WTC11 (cell line): ENCODE results near the gene PLA2G2D. TPM values are rescaled to one million over a fixed set of nuclear protein-coding genes. Genes with fewer than 3 reads are reported as not detected.

Experiments used
- ATAC-seq: fragments of 200-7000 bp; cut with Tn5 transposase; 2 replicates; pipeline ENCODE4 v1.10.0; 2021; ENCODE audit warnings: mild to moderate bottlenecking, moderate library complexity
- CTCF ChIA-PET: fragments of 300-600 bp; sonication (Branson Sonifier 250); formaldehyde crosslinking; loops from one replicate; lab custom pipeline; 2021; ENCODE audit warnings: antibody characterized with exemption; lab: Charles Lee
- POLR2A ChIA-PET: fragments of 350-600 bp; sonication (Branson Sonifier 250); formaldehyde crosslinking; loops from one replicate; lab custom pipeline; 2021; ENCODE audit warnings: antibody characterized with exemption; lab: Charles Lee
- DNase-seq: peaks from one replicate; pipeline ENCODE4 v3.0.0; 2021; ENCODE audit warnings: low spot score
- H3K27ac Mint-ChIP-seq: 2 replicates; pipeline ENCODE4 v1.8.0; 2021; ENCODE audit warnings: mixed read lengths
- H3K27me3 Mint-ChIP-seq: 2 replicates; pipeline ENCODE4 v1.8.0; 2021; ENCODE audit warnings: low read depth, mild to moderate bottlenecking, moderate library complexity, mixed read lengths
- H3K36me3 Mint-ChIP-seq: 2 replicates; pipeline ENCODE4 v1.8.0; 2021; ENCODE audit warnings: mixed read lengths
- H3K4me1 Mint-ChIP-seq: 2 replicates; pipeline ENCODE4 v1.8.0; 2022; ENCODE audit warnings: mixed read lengths
- H3K4me3 Mint-ChIP-seq: 2 replicates; pipeline ENCODE4 v1.8.0; 2021; ENCODE audit warnings: mild to moderate bottlenecking, moderate library complexity, mixed read lengths
- H3K9me3 Mint-ChIP-seq: 2 replicates; pipeline ENCODE4 v1.8.0; 2021; ENCODE audit warnings: mixed read lengths
- CBFB ChIP-seq: sonication (generic); formaldehyde crosslinking; IDR thresholded peaks from 2 replicates; pipeline ENCODE4 v1.8.1; 2022; ENCODE audit warnings: mild to moderate bottlenecking, low read depth, missing genetic modification reagents
- EMX1 ChIP-seq: fragments of 250-450 bp; sonication (Bioruptor Pico); IDR thresholded peaks from 2 replicates; pipeline ENCODE4 v1.8.0; 2021; ENCODE audit warnings: mild to moderate bottlenecking
- HMGA2 ChIP-seq: fragments of 250-450 bp; sonication (Bioruptor Pico); IDR thresholded peaks from 2 replicates; pipeline ENCODE4 v1.4.0; 2021; ENCODE audit warnings: mild to moderate bottlenecking, moderate library complexity
- MYBL2 ChIP-seq: sonication (generic); formaldehyde crosslinking; IDR thresholded peaks from 2 replicates; pipeline ENCODE4 v1.8.1; 2023; ENCODE audit warnings: mild to moderate bottlenecking, moderate library complexity, missing genetic modification reagents
- NFYB ChIP-seq: sonication (generic); formaldehyde crosslinking; conservative IDR thresholded peaks from 2 replicates; pipeline ENCODE4 v1.8.0; 2022; ENCODE audit warnings: low read depth, missing genetic modification reagents
- SMAD3 ChIP-seq: sonication (generic); formaldehyde crosslinking; IDR thresholded peaks from 2 replicates; pipeline ENCODE4 v1.8.0; 2022; ENCODE audit warnings: missing genetic modification reagents, mild to moderate bottlenecking, borderline replicate concordance
- TEAD4 ChIP-seq: sonication (generic); formaldehyde crosslinking; IDR thresholded peaks from 2 replicates; pipeline ENCODE4 v1.8.0; 2022; ENCODE audit warnings: mild to moderate bottlenecking, missing genetic modification reagents
- ZBTB21 ChIP-seq: sonication (generic); formaldehyde crosslinking; IDR thresholded peaks from 2 replicates; pipeline ENCODE4 v1.8.1; 2023; ENCODE audit warnings: mild to moderate bottlenecking, missing genetic modification reagents, borderline replicate concordance
- ZNF121 ChIP-seq: sonication (generic); formaldehyde crosslinking; IDR thresholded peaks from 2 replicates; pipeline ENCODE4 v1.8.0; 2023; ENCODE audit warnings: missing genetic modification reagents
- ZNF138 ChIP-seq: sonication (generic); formaldehyde crosslinking; conservative IDR thresholded peaks from 2 replicates; pipeline ENCODE4 v1.8.1; 2022; ENCODE audit warnings: mild to moderate bottlenecking, moderate library complexity, missing genetic modification reagents
- ZNF416 ChIP-seq: fragments of 250-450 bp; sonication (Bioruptor Pico); IDR thresholded peaks from 2 replicates; pipeline ENCODE4 v1.9.0; 2021; ENCODE audit warnings: mild to moderate bottlenecking, inconsistent platforms
- total RNA-seq: library from RNA; stranded (reverse); gene quantifications from 3 replicates; pipeline ENCODE4 v1.2.3, GENCODE V29; 2021
- TF ChIP-seq, protein P1 (sequence below): fragments of 250-450 bp; sonication (Bioruptor Pico); conservative IDR thresholded peaks from 2 replicates; pipeline ENCODE4 v1.9.0; 2021; ENCODE audit warnings: mild to moderate bottlenecking
- TF ChIP-seq, protein P2 (sequence below): sonication (generic); formaldehyde crosslinking; IDR thresholded peaks from 2 replicates; pipeline ENCODE4 v1.8.1; 2023; ENCODE audit warnings: mild to moderate bottlenecking, moderate library complexity, missing genetic modification reagents
- TF ChIP-seq, protein P3 (sequence below): sonication (generic); formaldehyde crosslinking; conservative IDR thresholded peaks from 2 replicates; pipeline ENCODE4 v1.8.1; 2022; ENCODE audit warnings: mild to moderate bottlenecking, missing genetic modification reagents
- TF ChIP-seq, protein P4 (sequence below): fragments of 200-600 bp; IDR thresholded peaks from 2 replicates; pipeline ENCODE4 v1.8.0; 2022; ENCODE audit warnings: antibody characterized with exemption
- TF ChIP-seq, protein P5 (sequence below): sonication (generic); formaldehyde crosslinking; IDR thresholded peaks from 2 replicates; pipeline ENCODE4 v1.8.0; 2023; ENCODE audit warnings: missing genetic modification reagents, mild to moderate bottlenecking, borderline replicate concordance

PLA2G2D gene
- total RNA-seq, 1 experiment from 2014 or later: not detected

DNA sequence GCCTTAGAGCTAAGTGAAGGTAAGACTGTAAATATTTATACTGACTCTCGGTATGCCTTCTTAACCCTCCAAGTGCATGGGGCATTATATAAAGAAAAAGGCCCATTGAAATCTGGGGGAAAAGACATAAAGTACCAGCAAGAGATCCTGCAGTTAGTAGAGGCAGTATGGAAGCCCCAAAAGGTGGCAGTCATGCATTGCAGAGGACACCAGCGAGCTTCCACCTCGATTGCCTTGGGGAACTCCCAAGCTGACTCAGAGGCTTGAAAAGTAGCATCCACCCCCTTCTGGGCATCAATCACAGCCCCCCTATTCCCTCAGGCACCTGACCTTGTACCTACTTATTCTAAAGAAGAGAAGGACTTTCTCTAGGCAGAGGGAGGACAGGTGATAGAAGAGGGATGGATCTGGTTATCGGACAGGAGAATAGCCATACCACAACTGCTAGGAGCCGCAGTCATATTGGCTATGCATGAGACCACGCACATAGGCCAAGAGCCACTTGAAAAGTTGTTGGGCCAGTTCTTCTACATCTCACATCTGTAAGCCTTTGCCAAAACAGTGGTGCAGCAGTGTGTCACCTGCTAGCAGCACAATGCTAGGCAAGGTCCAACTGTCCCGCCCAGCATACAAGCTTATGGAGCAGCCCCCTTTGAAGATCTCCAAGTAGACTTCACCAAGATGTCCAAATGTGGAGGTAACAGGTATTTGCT, 39.2 kb upstream of the PLA2G2D start:
- Mint-ChIP-seq H3K36me3 (peaks cover 35% of the 10 kb centered on the region), H3K27me3 (peaks cover 9% of the 10 kb centered on the region), H3K4me1 (peaks cover 14% of the 10 kb centered on the region), H3K4me3 (no peak overlapping the region), H3K27ac (no peak overlapping the region), H3K9me3 (peaks cover 51% of the 10 kb centered on the region)
- ATAC-seq (no peak), DNase-seq (no peak)
- POLR2A ChIA-PET: no interaction called here
- CTCF ChIA-PET: interaction anchor here (2.2 kb wide), 1 partner anchor 184 kb away, joined by 7 read pairs; no protein-coding TSS in a partner anchor
- no peak for TF ChIP-seq HMGA2
- no peak for TF ChIP-seq MYBL2 (CRISPR knock-in tag)
- no peak for TF ChIP-seq ZNF416 (CRISPR knock-in tag)
- TF ChIP-seq, protein P1, sequence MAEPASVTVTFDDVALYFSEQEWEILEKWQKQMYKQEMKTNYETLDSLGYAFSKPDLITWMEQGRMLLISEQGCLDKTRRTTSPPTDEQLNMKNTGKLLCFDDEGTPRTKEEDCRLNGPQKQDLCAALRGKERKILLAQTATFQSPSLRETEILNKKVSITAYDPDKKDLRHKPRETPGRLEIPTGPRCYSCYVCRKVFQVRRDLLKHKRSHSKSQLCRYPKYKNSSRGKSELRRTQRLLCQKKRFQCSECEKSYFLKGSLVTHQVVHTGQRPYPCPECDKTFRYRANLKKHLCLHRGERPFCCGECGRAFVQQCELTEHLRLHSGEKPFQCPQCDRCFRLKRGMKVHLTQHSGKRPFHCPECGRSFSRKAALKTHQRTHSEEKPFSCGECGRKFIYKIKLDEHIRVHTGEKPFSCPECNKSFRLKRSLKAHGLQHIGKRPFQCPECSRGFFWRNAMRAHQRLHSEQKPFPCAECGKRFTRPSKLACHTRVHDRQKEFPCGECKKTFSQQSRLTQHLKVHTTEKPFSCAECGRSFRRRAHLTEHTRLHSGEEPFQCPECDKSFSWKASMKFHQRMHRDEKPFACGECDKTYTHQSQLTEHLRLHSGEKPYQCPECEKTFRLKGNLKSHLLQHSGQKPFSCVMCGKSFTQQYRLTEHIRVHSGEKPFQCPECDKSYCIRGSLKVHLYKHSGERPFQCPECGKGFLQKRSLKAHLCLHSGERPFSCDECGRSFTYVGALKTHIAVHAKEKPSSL: no peak
- TF ChIP-seq, protein P2, sequence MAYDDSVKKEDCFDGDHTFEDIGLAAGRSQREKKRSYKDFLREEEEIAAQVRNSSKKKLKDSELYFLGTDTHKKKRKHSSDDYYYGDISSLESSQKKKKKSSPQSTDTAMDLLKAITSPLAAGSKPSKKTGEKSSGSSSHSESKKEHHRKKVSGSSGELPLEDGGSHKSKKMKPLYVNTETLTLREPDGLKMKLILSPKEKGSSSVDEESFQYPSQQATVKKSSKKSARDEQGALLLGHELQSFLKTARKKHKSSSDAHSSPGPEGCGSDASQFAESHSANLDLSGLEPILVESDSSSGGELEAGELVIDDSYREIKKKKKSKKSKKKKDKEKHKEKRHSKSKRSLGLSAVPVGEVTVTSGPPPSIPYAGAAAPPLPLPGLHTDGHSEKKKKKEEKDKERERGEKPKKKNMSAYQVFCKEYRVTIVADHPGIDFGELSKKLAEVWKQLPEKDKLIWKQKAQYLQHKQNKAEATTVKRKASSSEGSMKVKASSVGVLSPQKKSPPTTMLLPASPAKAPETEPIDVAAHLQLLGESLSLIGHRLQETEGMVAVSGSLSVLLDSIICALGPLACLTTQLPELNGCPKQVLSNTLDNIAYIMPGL (CRISPR knock-in tag): no peak
- TF ChIP-seq, protein P3, sequence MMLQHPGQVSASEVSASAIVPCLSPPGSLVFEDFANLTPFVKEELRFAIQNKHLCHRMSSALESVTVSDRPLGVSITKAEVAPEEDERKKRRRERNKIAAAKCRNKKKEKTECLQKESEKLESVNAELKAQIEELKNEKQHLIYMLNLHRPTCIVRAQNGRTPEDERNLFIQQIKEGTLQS (CRISPR knock-in tag): no peak
- TF ChIP-seq NFYB (CRISPR knock-in tag): no peak
- no peak for TF ChIP-seq EMX1 (CRISPR knock-in tag)
- TF ChIP-seq, protein P4, sequence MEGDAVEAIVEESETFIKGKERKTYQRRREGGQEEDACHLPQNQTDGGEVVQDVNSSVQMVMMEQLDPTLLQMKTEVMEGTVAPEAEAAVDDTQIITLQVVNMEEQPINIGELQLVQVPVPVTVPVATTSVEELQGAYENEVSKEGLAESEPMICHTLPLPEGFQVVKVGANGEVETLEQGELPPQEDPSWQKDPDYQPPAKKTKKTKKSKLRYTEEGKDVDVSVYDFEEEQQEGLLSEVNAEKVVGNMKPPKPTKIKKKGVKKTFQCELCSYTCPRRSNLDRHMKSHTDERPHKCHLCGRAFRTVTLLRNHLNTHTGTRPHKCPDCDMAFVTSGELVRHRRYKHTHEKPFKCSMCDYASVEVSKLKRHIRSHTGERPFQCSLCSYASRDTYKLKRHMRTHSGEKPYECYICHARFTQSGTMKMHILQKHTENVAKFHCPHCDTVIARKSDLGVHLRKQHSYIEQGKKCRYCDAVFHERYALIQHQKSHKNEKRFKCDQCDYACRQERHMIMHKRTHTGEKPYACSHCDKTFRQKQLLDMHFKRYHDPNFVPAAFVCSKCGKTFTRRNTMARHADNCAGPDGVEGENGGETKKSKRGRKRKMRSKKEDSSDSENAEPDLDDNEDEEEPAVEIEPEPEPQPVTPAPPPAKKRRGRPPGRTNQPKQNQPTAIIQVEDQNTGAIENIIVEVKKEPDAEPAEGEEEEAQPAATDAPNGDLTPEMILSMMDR: no peak
- TF ChIP-seq TEAD4 (CRISPR knock-in tag): no peak
- no peak for TF ChIP-seq ZNF121 (CRISPR knock-in tag)
- TF ChIP-seq ZNF138 (CRISPR knock-in tag): no peak
- no peak for TF ChIP-seq SMAD3 (CRISPR knock-in tag)

DNA sequence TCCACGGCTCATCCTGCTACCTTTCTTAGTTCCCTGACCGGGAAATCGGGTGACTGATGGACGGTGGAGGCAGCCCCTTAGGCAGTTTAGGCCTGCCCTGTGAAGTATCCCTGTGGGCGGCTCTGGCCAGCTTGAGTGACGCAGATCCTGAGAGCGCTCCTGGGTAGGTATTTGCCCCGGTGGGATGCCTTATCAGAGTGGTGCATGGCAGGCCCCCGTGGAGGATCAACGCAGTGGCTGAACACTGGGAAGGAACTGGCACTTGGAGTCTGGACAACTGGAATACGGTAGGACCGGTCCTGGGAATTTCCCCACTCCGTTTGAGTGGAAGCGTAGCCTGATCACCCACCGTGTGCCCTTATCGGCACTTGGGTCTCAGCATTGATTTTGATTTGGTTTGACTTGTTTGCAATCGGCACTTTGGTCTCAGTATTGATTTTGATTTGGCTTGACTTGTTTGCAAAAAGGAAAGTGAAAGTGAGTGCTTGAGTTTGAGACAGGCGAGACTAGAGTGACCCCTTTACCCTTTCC, 35.0 kb upstream of the PLA2G2D start:
- peaks cover 6% of the 10 kb centered on the region for H3K36me3 Mint-ChIP-seq
- ATAC-seq (no peak), DNase-seq (no peak)
- no peak overlapping the region for H3K27ac Mint-ChIP-seq
- H3K4me3 Mint-ChIP-seq: no peak overlapping the region
- CTCF ChIA-PET: interaction anchor here (1.3 to 4.1 kb wide), 3 partner anchors 11 to 235 kb away, joined by 3 to 52 read pairs (median 33); partner anchors contain the start of gene PLA2G2E
- H3K9me3 Mint-ChIP-seq: peaks cover 16% of the 10 kb centered on the region
- POLR2A ChIA-PET: no interaction called here
- H3K4me1 Mint-ChIP-seq: peaks cover 27% of the 10 kb centered on the region
- TF ChIP-seq CBFB (no peak), ZBTB21 (no peak)
- TF ChIP-seq, protein P5, sequence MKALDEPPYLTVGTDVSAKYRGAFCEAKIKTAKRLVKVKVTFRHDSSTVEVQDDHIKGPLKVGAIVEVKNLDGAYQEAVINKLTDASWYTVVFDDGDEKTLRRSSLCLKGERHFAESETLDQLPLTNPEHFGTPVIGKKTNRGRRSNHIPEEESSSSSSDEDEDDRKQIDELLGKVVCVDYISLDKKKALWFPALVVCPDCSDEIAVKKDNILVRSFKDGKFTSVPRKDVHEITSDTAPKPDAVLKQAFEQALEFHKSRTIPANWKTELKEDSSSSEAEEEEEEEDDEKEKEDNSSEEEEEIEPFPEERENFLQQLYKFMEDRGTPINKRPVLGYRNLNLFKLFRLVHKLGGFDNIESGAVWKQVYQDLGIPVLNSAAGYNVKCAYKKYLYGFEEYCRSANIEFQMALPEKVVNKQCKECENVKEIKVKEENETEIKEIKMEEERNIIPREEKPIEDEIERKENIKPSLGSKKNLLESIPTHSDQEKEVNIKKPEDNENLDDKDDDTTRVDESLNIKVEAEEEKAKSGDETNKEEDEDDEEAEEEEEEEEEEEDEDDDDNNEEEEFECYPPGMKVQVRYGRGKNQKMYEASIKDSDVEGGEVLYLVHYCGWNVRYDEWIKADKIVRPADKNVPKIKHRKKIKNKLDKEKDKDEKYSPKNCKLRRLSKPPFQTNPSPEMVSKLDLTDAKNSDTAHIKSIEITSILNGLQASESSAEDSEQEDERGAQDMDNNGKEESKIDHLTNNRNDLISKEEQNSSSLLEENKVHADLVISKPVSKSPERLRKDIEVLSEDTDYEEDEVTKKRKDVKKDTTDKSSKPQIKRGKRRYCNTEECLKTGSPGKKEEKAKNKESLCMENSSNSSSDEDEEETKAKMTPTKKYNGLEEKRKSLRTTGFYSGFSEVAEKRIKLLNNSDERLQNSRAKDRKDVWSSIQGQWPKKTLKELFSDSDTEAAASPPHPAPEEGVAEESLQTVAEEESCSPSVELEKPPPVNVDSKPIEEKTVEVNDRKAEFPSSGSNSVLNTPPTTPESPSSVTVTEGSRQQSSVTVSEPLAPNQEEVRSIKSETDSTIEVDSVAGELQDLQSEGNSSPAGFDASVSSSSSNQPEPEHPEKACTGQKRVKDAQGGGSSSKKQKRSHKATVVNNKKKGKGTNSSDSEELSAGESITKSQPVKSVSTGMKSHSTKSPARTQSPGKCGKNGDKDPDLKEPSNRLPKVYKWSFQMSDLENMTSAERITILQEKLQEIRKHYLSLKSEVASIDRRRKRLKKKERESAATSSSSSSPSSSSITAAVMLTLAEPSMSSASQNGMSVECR (CRISPR knock-in tag): no peak
- H3K27me3 Mint-ChIP-seq: peaks cover 3% of the 10 kb centered on the region
